PC-9 (cell line): ENCODE measurements around the gene POLR1G. TPM values are rescaled to one million over a fixed set of nuclear protein-coding genes. Genes with fewer than 3 reads are reported as not detected.

ENCODE experiments used
- BruUV-seq: library from RNA; stranded (reverse); fragments of 400-500 nt; replicated peaks from 2 replicates; lab custom pipeline; 2021; lab: Mats Ljungman, UMichigan
- CTCF ChIA-PET: fragments of 300-600 bp; sonication (Branson Sonifier 250); formaldehyde crosslinking; loops from one replicate; lab custom pipeline; 2022; ENCODE audit warnings: antibody characterized with exemption; lab: Charles Lee
- POLR2A ChIA-PET: fragments of 300-600 bp; sonication (Branson Sonifier 250); formaldehyde crosslinking; loops from one replicate; lab custom pipeline; 2022; ENCODE audit warnings: antibody characterized with exemption; ENCODE audit not compliant: unreplicated experiment; lab: Charles Lee
- DNase-seq, 2 experiments: peaks; one replicate each; pipeline versions ENCODE4 v3.0.0 to v3.0.0-alpha.2; 2015 to 2022; ENCODE audit warnings: mixed read lengths in 1 of 2
- H2AFZ ChIP-seq: fragments of 200-600 bp; sonication (generic); 2 replicates; pipeline ENCODE4 v1.8.1; 2017; ENCODE audit warnings: antibody characterized with exemption
- H3F3A ChIP-seq: fragments of 200-600 bp; sonication (generic); 2 replicates; pipeline ENCODE4 v1.8.1; 2017; ENCODE audit warnings: antibody characterized with exemption, mild to moderate bottlenecking, low read depth; ENCODE audit not compliant: insufficient read depth
- H3K27ac ChIP-seq: fragments of 200-600 bp; sonication (generic); 2 replicates; pipeline ENCODE4 v1.6.1; 2016; ENCODE audit warnings: mixed run types
- H3K27me3 ChIP-seq: fragments of 200-600 bp; sonication (generic); 2 replicates; pipeline ENCODE4 v1.6.1; 2016; ENCODE audit warnings: low read depth, mixed run types; ENCODE audit not compliant: insufficient read depth
- H3K36me3 ChIP-seq: fragments of 200-600 bp; sonication (generic); 2 replicates; pipeline ENCODE4 v1.6.1; 2016; ENCODE audit warnings: low read depth, mixed run types
- H3K4me1 ChIP-seq: fragments of 200-600 bp; sonication (generic); replicated peaks from 2 replicates; pipeline ENCODE4 v1.6.1; 2016; ENCODE audit warnings: mixed run types; ENCODE audit not compliant: insufficient read depth
- H3K4me2 ChIP-seq: fragments of 200-600 bp; sonication (generic); 2 replicates; pipeline ENCODE4 v1.6.1; 2017; ENCODE audit warnings: mixed run types
- H3K4me3 ChIP-seq: fragments of 200-600 bp; sonication (generic); 2 replicates; pipeline ENCODE4 v1.6.1; 2016; ENCODE audit warnings: mixed run types
- H3K79me2 ChIP-seq: fragments of 200-600 bp; sonication (generic); 2 replicates; pipeline ENCODE4 v1.6.1; 2017; ENCODE audit warnings: low read depth, mixed run types
- H3K9me2 ChIP-seq: fragments of 200-600 bp; sonication (generic); 2 replicates; pipeline ENCODE4 v1.8.1; 2017; ENCODE audit warnings: mild to moderate bottlenecking; ENCODE audit not compliant: insufficient read depth
- H3K9me3 ChIP-seq: fragments of 200-600 bp; sonication (generic); 2 replicates; pipeline ENCODE4 v1.8.1; 2016; ENCODE audit warnings: low read depth; ENCODE audit not compliant: insufficient read depth
- H4K20me1 ChIP-seq: fragments of 200-600 bp; sonication (generic); 2 replicates; pipeline ENCODE4 v1.8.1; 2017; ENCODE audit not compliant: insufficient read depth
- CTCF ChIP-seq: fragments of 200-600 bp; sonication (generic); conservative IDR thresholded peaks from 2 replicates; pipeline ENCODE4 v1.6.1; 2017; ENCODE audit warnings: mixed run types, antibody characterized with exemption, mild to moderate bottlenecking, moderate library complexity
- EZH2 ChIP-seq: fragments of 200-600 bp; sonication (generic); IDR thresholded peaks from 2 replicates; pipeline ENCODE4 v1.8.0; 2017; ENCODE audit warnings: antibody characterized with exemption, low read depth
- intact Hi-C: fragments of 100-400 bp; cut with micrococcal nuclease; formaldehyde crosslinking; loops from one replicate; pipeline ENCODE4 v1.10.0; 2022; ENCODE audit not compliant: unreplicated experiment
- total RNA-seq: library from RNA; stranded (reverse); gene quantifications from 2 replicates; pipeline ENCODE4 v1.2.3, GENCODE V29; 2021

The POLR1G gene
- total RNA-seq, 1 experiment from 2014 or later: 11.5 TPM

GRCh38 chr19:45418802-45419201 is 12.4 kb downstream of the POLR1G start:
- Histone ChIP-seq H3F3A (peaks cover 28% of the 10 kb centered on the region), H3K79me2 (peaks cover 24% of the 10 kb centered on the region), H3K27me3 (no peaks in the 10 kb centered on the region), H3K9me2 (no peaks in the 10 kb centered on the region), H3K4me1 (peaks cover 13% of the 10 kb centered on the region), H3K36me3 (peaks cover 28% of the 10 kb centered on the region; the same call in 1 of the 2 replicates), H3K27ac (no peak overlapping the region), H3K9me3 (no peaks in the 10 kb centered on the region), H4K20me1 (no peaks in the 10 kb centered on the region), H3K4me3 (no peak overlapping the region), H3K4me2 (no peak overlapping the region), H2AFZ (no peak overlapping the region)
- no peak for DNase-seq
- TF ChIP-seq EZH2 (no peak), CTCF (no peak)
- BruUV-seq: no TSS peak
- intact Hi-C loops: no loop called here
- ChIA-PET CTCF (no interaction called here), POLR2A (no interaction called here)

GRCh38 chr19:45419396-45419795 is 13.0 kb downstream of the POLR1G start:
- Histone ChIP-seq H3K27ac (no peak overlapping the region), H3K9me2 (no peaks in the 10 kb centered on the region), H3K4me1 (peaks cover 17% of the 10 kb centered on the region), H3F3A (peaks cover 34% of the 10 kb centered on the region), H3K27me3 (no peaks in the 10 kb centered on the region), H3K79me2 (peaks cover 24% of the 10 kb centered on the region), H3K4me3 (no peak overlapping the region), H3K36me3 (peaks cover 22% of the 10 kb centered on the region; the same call in 1 of the 2 replicates), H3K9me3 (no peaks in the 10 kb centered on the region), H2AFZ (no peak overlapping the region), H3K4me2 (no peak overlapping the region), H4K20me1 (no peaks in the 10 kb centered on the region)
- DNase-seq: no peak
- ChIA-PET POLR2A (no interaction called here), CTCF (no interaction called here)
- BruUV-seq: no TSS peak
- intact Hi-C loops: no loop called here
- TF ChIP-seq EZH2: no peak
- no peak for TF ChIP-seq CTCF

GRCh38 chr19:45419895-45420294 is 13.5 kb downstream of the POLR1G start:
- H3K79me2 ChIP-seq: peaks cover 24% of the 10 kb centered on the region
- intact Hi-C loops: loop anchor here (5.0 kb wide), 1 partner anchor 347 kb away; the partner anchor contains the start of gene SIX5
- no peaks in the 10 kb centered on the region for H3K9me2 ChIP-seq
- no peak overlapping the region for H3K4me3 ChIP-seq
- no TSS peak for BruUV-seq
- H2AFZ ChIP-seq: no peak overlapping the region
- no peak for DNase-seq
- no peak overlapping the region for H3K4me2 ChIP-seq
- no peaks in the 10 kb centered on the region for H4K20me1 ChIP-seq
- H3K36me3 ChIP-seq: peaks cover 17% of the 10 kb centered on the region; the same call in 1 of the 2 replicates
- peaks cover 21% of the 10 kb centered on the region for H3K4me1 ChIP-seq
- H3F3A ChIP-seq: peaks cover 39% of the 10 kb centered on the region
- ChIA-PET CTCF (interaction anchor here (0.6 kb wide), 1 partner anchor 21 kb away, joined by 3 read pairs; no protein-coding TSS in a partner anchor), POLR2A (no interaction called here)
- H3K27ac ChIP-seq: no peak overlapping the region
- no peaks in the 10 kb centered on the region for H3K27me3 ChIP-seq
- TF ChIP-seq EZH2 (no peak), CTCF (no peak)
- no peaks in the 10 kb centered on the region for H3K9me3 ChIP-seq
